Measurements from ENCODE around the gene TOR1AIP1. TPM values are rescaled to one million over a fixed set of nuclear protein-coding genes. Genes with fewer than 3 reads are reported as not detected.

TOR1AIP1 gene
- total RNA-seq, 2 experiments from 2014 or later: 39.4 to 42.3 TPM

DNA sequence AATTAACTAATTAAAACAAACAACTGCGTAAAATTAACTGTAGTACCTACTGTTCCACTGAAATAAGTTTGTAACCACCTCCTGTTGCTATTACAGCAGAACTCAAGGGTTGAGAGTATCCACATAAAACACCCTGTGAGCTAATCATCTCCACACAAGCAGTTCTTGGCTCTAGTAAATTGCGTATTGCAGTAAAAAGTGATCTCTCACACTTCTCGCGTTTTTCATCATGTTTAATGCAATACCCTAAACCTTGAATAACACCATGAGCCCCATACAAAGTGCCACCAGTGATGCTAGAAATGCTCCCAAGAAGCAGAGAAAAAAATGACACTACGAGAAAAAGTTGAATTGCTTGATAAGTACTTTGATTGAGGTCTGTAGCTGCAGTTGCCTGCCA lies 43.2 kb downstream of the TOR1AIP1 start:
- H3K27me3 Mint-ChIP-seq (ENCODE audit: low read depth): no peaks in the 10 kb centered on the region
- intact Hi-C loops (cut with micrococcal nuclease): no loop called here
- no peak overlapping the region for H3K4me3 Mint-ChIP-seq
- no peak for DNase-seq
- H3K4me1 Mint-ChIP-seq (ENCODE audit: low read depth): no peaks in the 10 kb centered on the region
- CTCF ChIA-PET: no interaction called here
- H3K9me3 Mint-ChIP-seq: no peaks in the 10 kb centered on the region
- peaks cover 3% of the 10 kb centered on the region for H3K36me3 Mint-ChIP-seq (ENCODE audit: low read depth)
- H3K27ac Mint-ChIP-seq: no peak overlapping the region

GRCh38 chr1:179925922-179926849 lies 44.1 kb downstream of the TOR1AIP1 start:
- Mint-ChIP-seq H3K9me3 (no peaks in the 10 kb centered on the region), H3K4me3 (no peak overlapping the region), H3K4me1 (ENCODE audit: low read depth) (no peaks in the 10 kb centered on the region), H3K27ac (no peak overlapping the region), H3K36me3 (ENCODE audit: low read depth) (peaks cover 3% of the 10 kb centered on the region), H3K27me3 (ENCODE audit: low read depth) (no peaks in the 10 kb centered on the region)
- CTCF ChIA-PET: interaction anchor here (0.7 kb wide), 1 partner anchor 50 kb away, joined by 3 read pairs; no protein-coding TSS in a partner anchor
- intact Hi-C loops (cut with micrococcal nuclease): no loop called here
- no peak for DNase-seq

GRCh38 chr1:179926850-179927205 lies 44.7 kb downstream of the TOR1AIP1 start:
- H3K27me3 Mint-ChIP-seq (ENCODE audit: low read depth): no peaks in the 10 kb centered on the region
- CTCF ChIA-PET: no interaction called here

DNA sequence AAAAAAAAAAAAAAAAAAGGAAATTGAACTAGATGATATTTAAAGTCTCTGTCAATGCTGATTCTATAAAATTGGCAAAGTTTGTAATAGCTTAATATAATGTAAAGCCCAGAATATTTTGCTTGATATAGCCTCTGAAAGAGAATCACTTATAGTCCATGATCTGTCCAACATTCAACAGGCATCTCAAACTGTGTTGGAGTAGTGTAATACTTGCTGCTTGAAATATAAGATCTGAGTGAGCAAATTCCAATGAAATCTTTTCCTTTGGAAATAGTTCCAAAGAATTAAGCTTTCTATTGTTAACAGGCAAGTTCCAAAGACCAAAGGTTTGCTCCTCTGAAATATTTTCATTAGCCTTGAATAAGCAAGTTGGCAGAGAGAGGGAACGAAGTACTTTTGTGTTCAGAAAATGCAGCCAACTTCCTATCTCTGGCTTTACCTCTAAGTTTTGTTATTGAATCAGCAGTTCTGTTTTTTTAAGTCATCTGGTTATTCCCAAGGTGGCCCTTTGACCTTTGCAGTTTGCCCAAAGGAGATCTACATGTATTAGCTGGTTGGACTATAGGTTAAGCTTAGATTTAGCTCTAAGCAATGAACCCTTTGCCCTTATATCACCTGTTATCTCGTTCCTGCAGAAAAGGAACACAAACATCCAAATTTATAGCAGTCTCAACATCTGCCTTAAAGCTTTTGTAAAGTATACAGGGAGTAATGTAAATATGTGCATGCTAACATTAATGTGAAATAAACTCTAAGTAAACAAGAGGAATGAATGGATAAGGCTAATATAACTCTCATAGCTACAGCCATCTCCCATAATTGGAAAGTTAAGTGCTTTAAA lies 48.1 kb downstream of the TOR1AIP1 start:
- CTCF ChIA-PET: no interaction called here
- no peaks in the 10 kb centered on the region for H3K36me3 Mint-ChIP-seq (ENCODE audit: low read depth)
- no peaks in the 10 kb centered on the region for H3K9me3 Mint-ChIP-seq
- H3K27me3 Mint-ChIP-seq (ENCODE audit: low read depth): no peaks in the 10 kb centered on the region
- intact Hi-C loops (cut with micrococcal nuclease): no loop called here
- no peaks in the 10 kb centered on the region for H3K4me1 Mint-ChIP-seq (ENCODE audit: low read depth)
- no peak for DNase-seq
- no peak overlapping the region for H3K27ac Mint-ChIP-seq
- no peak overlapping the region for H3K4me3 Mint-ChIP-seq

More at GRCh38 chr1:179926850-179927205, 44.7 kb downstream of the TOR1AIP1 start:
- intact Hi-C loops (cut with micrococcal nuclease): no loop called here
- peaks cover under 1% of the 10 kb centered on the region for H3K36me3 Mint-ChIP-seq (ENCODE audit: low read depth)
- no peak overlapping the region for H3K27ac Mint-ChIP-seq
- no peaks in the 10 kb centered on the region for H3K9me3 Mint-ChIP-seq
- H3K4me1 Mint-ChIP-seq (ENCODE audit: low read depth): no peaks in the 10 kb centered on the region
- no peak for DNase-seq
- H3K4me3 Mint-ChIP-seq: no peak overlapping the region

GRCh38 chr1:179930867-179931266 lies 48.8 kb downstream of the TOR1AIP1 start:
- no peak for DNase-seq
- no peaks in the 10 kb centered on the region for H3K4me1 Mint-ChIP-seq (ENCODE audit: low read depth)
- no peak overlapping the region for H3K27ac Mint-ChIP-seq
- CTCF ChIA-PET: interaction anchor here (0.7 kb wide), 1 partner anchor 121 kb away, joined by 3 read pairs; no protein-coding TSS in a partner anchor
- no peaks in the 10 kb centered on the region for H3K27me3 Mint-ChIP-seq (ENCODE audit: low read depth)
- H3K4me3 Mint-ChIP-seq: no peak overlapping the region
- H3K36me3 Mint-ChIP-seq (ENCODE audit: low read depth): no peaks in the 10 kb centered on the region
- intact Hi-C loops (cut with micrococcal nuclease): no loop called here
- no peaks in the 10 kb centered on the region for H3K9me3 Mint-ChIP-seq

- no peak for DNase-seq
- no peak overlapping the region for H3K4me3 Mint-ChIP-seq
- CTCF ChIA-PET: no interaction called here
These were observed 51.1 kb downstream of the TOR1AIP1 start for GRCh38 chr1:179933219-179933618.

GRCh38 chr1:179935909-179936496 lies 53.9 kb downstream of the TOR1AIP1 start:
- no peaks in the 10 kb centered on the region for H3K4me1 Mint-ChIP-seq (ENCODE audit: low read depth)
- H3K9me3 Mint-ChIP-seq: no peaks in the 10 kb centered on the region
- no peak for DNase-seq
- intact Hi-C loops (cut with micrococcal nuclease): no loop called here
- CTCF ChIA-PET: no interaction called here
- H3K27me3 Mint-ChIP-seq (ENCODE audit: low read depth): no peaks in the 10 kb centered on the region
- no peaks in the 10 kb centered on the region for H3K36me3 Mint-ChIP-seq (ENCODE audit: low read depth)
- H3K27ac Mint-ChIP-seq: no peak overlapping the region
- no peak overlapping the region for H3K4me3 Mint-ChIP-seq

More at GRCh38 chr1:179933219-179933618, 51.1 kb downstream of the TOR1AIP1 start:
- intact Hi-C loops (cut with micrococcal nuclease): no loop called here
- Mint-ChIP-seq H3K9me3 (no peaks in the 10 kb centered on the region), H3K4me1 (ENCODE audit: low read depth) (no peaks in the 10 kb centered on the region), H3K27me3 (ENCODE audit: low read depth) (no peaks in the 10 kb centered on the region), H3K27ac (no peak overlapping the region), H3K36me3 (ENCODE audit: low read depth) (no peaks in the 10 kb centered on the region)

- Mint-ChIP-seq H3K9me3 (no peaks in the 10 kb centered on the region), H3K27ac (no peak overlapping the region), H3K4me1 (ENCODE audit: low read depth) (no peaks in the 10 kb centered on the region), H3K4me3 (no peak overlapping the region), H3K36me3 (ENCODE audit: low read depth) (no peaks in the 10 kb centered on the region), H3K27me3 (ENCODE audit: low read depth) (no peaks in the 10 kb centered on the region)
- CTCF ChIA-PET: interaction anchor here (1.0 to 1.3 kb wide), 2 partner anchors 70 to 242 kb away, joined by 3 to 5 read pairs; no protein-coding TSS in a partner anchor
- intact Hi-C loops (cut with micrococcal nuclease): no loop called here
- DNase-seq: no peak
These were observed 55.7 kb downstream of the TOR1AIP1 start for GRCh38 chr1:179937668-179938254.

DNA sequence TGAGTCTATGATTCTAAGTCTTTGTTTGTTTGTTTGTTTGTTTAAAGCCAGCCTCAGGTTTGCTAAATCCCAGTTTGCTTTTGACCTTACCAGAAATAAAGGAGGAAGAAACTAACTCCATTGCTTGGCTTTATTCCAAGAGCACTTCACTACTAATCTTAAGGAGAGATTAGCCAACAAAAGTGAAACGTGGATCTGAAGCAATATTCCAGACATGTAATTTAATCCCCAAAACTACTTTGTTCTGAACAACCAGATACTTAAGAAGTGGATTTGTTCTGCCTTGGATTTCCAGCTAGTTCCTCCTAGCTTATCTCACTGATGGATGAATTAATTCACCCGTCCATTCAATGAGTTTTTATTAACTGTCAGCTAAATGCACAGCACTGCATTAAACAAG lies 56.7 kb downstream of the TOR1AIP1 start:
- DNase-seq: no peak
- Mint-ChIP-seq H3K4me3 (no peak overlapping the region), H3K27me3 (ENCODE audit: low read depth) (no peaks in the 10 kb centered on the region), H3K36me3 (ENCODE audit: low read depth) (no peaks in the 10 kb centered on the region), H3K9me3 (no peaks in the 10 kb centered on the region), H3K27ac (no peak overlapping the region), H3K4me1 (ENCODE audit: low read depth) (no peaks in the 10 kb centered on the region)
- intact Hi-C loops (cut with micrococcal nuclease): no loop called here
- CTCF ChIA-PET: interaction anchor here (1.0 kb wide), 1 partner anchor 13 kb away, joined by 3 read pairs; no protein-coding TSS in a partner anchor

- CTCF ChIA-PET: no interaction called here
- Mint-ChIP-seq H3K4me3 (no peak overlapping the region), H3K27ac (no peak overlapping the region), H3K36me3 (ENCODE audit: low read depth) (no peaks in the 10 kb centered on the region), H3K27me3 (ENCODE audit: low read depth) (no peaks in the 10 kb centered on the region), H3K9me3 (no peaks in the 10 kb centered on the region), H3K4me1 (ENCODE audit: low read depth) (no peaks in the 10 kb centered on the region)
- DNase-seq: no peak
- intact Hi-C loops (cut with micrococcal nuclease): no loop called here
These were observed 57.9 kb downstream of the TOR1AIP1 start for GRCh38 chr1:179939941-179940340.

GRCh38 chr1:179941454-179941853 lies 59.4 kb downstream of the TOR1AIP1 start:
- Mint-ChIP-seq H3K36me3 (ENCODE audit: low read depth) (no peaks in the 10 kb centered on the region), H3K27me3 (ENCODE audit: low read depth) (no peaks in the 10 kb centered on the region), H3K4me1 (ENCODE audit: low read depth) (no peaks in the 10 kb centered on the region), H3K27ac (no peak overlapping the region), H3K4me3 (no peak overlapping the region), H3K9me3 (no peaks in the 10 kb centered on the region)
- CTCF ChIA-PET: interaction anchor here (0.5 kb wide), 1 partner anchor 893 kb away, joined by 3 read pairs; no protein-coding TSS in a partner anchor
- intact Hi-C loops (cut with micrococcal nuclease): no loop called here
- DNase-seq: no peak

GRCh38 chr1:179950651-179951050 lies 68.6 kb downstream of the TOR1AIP1 start:
- H3K4me1 Mint-ChIP-seq (ENCODE audit: low read depth): peaks cover 13% of the 10 kb centered on the region
- H3K9me3 Mint-ChIP-seq: no peaks in the 10 kb centered on the region
- no peaks in the 10 kb centered on the region for H3K27me3 Mint-ChIP-seq (ENCODE audit: low read depth)
- DNase-seq: no peak
- H3K4me3 Mint-ChIP-seq: no peak overlapping the region
- CTCF ChIA-PET: interaction anchor here (0.6 to 1.0 kb wide), 3 partner anchors 12 to 38 kb away, joined by 3 read pairs; no protein-coding TSS in a partner anchor
- intact Hi-C loops (cut with micrococcal nuclease): loop anchor here (5.0 to 10.0 kb wide), 6 partner anchors 246 to 1082 kb away; partner anchors contain the start of genes ACBD6, AXDND1, MR1 and XPR1
- no peak overlapping the region for H3K27ac Mint-ChIP-seq
- no peaks in the 10 kb centered on the region for H3K36me3 Mint-ChIP-seq (ENCODE audit: low read depth)
